ENCODE data around the gene HCLS1. TPM values are rescaled to one million over a fixed set of nuclear protein-coding genes. Genes with fewer than 3 reads are reported as not detected.

Gene HCLS1
- total and polyA plus RNA-seq, 5 donors from 2014 or later, result 345 to 564 (median 470) TPM

- peak overlapping the region in 2 of 3 donors; percentile 32 to 78 for H3K27ac Mint-ChIP-seq
These were observed 22.8 kb downstream of the HCLS1 start for GRCh38 chr3:121637922-121638321.

DNA sequence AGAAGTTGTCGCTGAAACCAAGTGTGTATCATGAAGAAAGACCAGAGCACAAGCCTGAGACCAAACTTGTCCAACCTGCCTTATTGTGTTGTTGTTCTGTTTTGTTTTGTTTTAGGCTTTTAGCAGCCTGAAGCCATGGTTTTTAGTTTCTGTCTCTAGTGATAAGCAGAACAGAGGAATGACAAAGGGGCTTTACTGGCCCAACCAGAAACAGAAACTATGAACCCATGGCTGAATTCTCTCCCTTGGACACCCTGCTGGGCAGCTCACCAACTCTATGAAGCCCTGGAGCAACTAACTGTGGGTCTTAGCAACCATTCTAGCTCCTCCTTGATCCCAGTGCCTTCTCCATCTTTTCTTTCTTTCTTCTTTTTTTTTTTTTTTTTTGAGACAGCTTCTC is 30.3 kb downstream of the HCLS1 start:
- H3K9me3 Mint-ChIP-seq, result no peaks in the 10 kb centered on the region
- Histone ChIP-seq H3K27ac (ENCODE audit: insufficient read depth, low read length, poor library complexity, severe bottlenecking) (no peak overlapping the region), H3K4me1 (ENCODE audit: control insufficient read depth, insufficient read depth, low read length, poor library complexity, severe bottlenecking) (no peaks in the 10 kb centered on the region), H3K9me3 (ENCODE audit: control insufficient read depth in 2 of 2, low read length in 2 of 2) (no peaks in the 10 kb centered on the region), H3K4me3 (ENCODE audit: low read depth, low read length) (no peak overlapping the region), H3K27me3 (ENCODE audit: control insufficient read depth, insufficient read depth, low read length) (no peaks in the 10 kb centered on the region), H3K36me3 (ENCODE audit: control insufficient read depth, insufficient read depth, low read length) (peaks cover 62% of the 10 kb centered on the region)
- DNase-seq (no peak), ATAC-seq (ENCODE audit: low read depth in 2 of 2) (no peak)
- H3K27ac Mint-ChIP-seq, result peak overlapping the region in 2 of 3 donors; percentile 38 to 83
- H3K4me1 Mint-ChIP-seq, result peaks cover 0 to 6% (median 4%) of the 10 kb centered on the region in 4 donors
- H3K4me3 Mint-ChIP-seq, result no peak overlapping the region
- H3K36me3 Mint-ChIP-seq, result peaks cover 54% of the 10 kb centered on the region
- no peaks in the 10 kb centered on the region for H3K27me3 Mint-ChIP-seq

More at GRCh38 chr3:121637922-121638321, 22.8 kb downstream of the HCLS1 start:
- Mint-ChIP-seq H3K9me3 (no peaks in the 10 kb centered on the region), H3K27me3 (no peaks in the 10 kb centered on the region), H3K4me3 (no peak overlapping the region), H3K36me3 (peaks cover 75% of the 10 kb centered on the region), H3K4me1 (peaks cover 18 to 25% (median 19%) of the 10 kb centered on the region in 4 donors)
- no peak for DNase-seq
- Histone ChIP-seq H3K4me3 (ENCODE audit: low read depth, low read length) (no peak overlapping the region), H3K27ac (ENCODE audit: insufficient read depth, low read length, poor library complexity, severe bottlenecking) (no peak overlapping the region), H3K4me1 (ENCODE audit: control insufficient read depth, insufficient read depth, low read length, poor library complexity, severe bottlenecking) (no peaks in the 10 kb centered on the region), H3K9me3 (ENCODE audit: control insufficient read depth in 2 of 2, low read length in 2 of 2) (no peaks in the 10 kb centered on the region), H3K36me3 (ENCODE audit: control insufficient read depth, insufficient read depth, low read length) (peaks cover 92% of the 10 kb centered on the region), H3K27me3 (ENCODE audit: control insufficient read depth, insufficient read depth, low read length) (no peaks in the 10 kb centered on the region)
- no peak for ATAC-seq (ENCODE audit: low read depth in 2 of 2)

DNA sequence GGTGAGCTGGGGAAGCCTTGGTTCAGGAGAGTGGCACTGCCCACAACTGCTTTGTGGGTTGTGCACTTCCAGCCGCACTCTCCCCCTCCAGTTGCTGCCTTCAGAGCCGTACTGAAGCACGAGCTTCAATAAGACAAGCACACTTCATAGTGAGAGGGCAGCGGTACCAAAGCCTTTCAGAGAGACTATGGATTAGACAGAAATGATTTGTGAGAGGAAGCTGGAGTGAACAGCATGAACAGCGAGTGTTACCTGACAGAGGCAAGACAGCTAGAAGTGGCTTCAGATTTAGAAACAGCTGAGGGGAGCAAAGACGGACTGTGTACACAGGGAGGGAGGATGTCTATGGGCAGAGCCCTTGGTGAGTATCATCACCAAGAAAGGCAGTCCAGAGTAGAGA is 31.1 kb downstream of the HCLS1 start:
- ATAC-seq (ENCODE audit: low read depth in 2 of 2), result no peak
- Histone ChIP-seq H3K27me3 (ENCODE audit: control insufficient read depth, insufficient read depth, low read length) (no peaks in the 10 kb centered on the region), H3K9me3 (ENCODE audit: control insufficient read depth in 2 of 2, low read length in 2 of 2) (no peaks in the 10 kb centered on the region), H3K27ac (ENCODE audit: insufficient read depth, low read length, poor library complexity, severe bottlenecking) (no peak overlapping the region), H3K4me1 (ENCODE audit: control insufficient read depth, insufficient read depth, low read length, poor library complexity, severe bottlenecking) (no peaks in the 10 kb centered on the region), H3K4me3 (ENCODE audit: low read depth, low read length) (no peak overlapping the region), H3K36me3 (ENCODE audit: control insufficient read depth, insufficient read depth, low read length) (peaks cover 55% of the 10 kb centered on the region)
- Mint-ChIP-seq H3K4me3 (no peak overlapping the region), H3K36me3 (peaks cover 47% of the 10 kb centered on the region), H3K9me3 (no peaks in the 10 kb centered on the region), H3K27me3 (no peaks in the 10 kb centered on the region), H3K4me1 (peaks cover 0 to 5% (median 2%) of the 10 kb centered on the region in 4 donors), H3K27ac (peak overlapping the region in 1 of 3 donors; percentile 74)
- DNase-seq, result no peak

- Histone ChIP-seq H3K9me3 (ENCODE audit: control insufficient read depth in 2 of 2, low read length in 2 of 2) (no peaks in the 10 kb centered on the region), H3K4me1 (ENCODE audit: control insufficient read depth, insufficient read depth, low read length, poor library complexity, severe bottlenecking) (no peaks in the 10 kb centered on the region), H3K27ac (ENCODE audit: insufficient read depth, low read length, poor library complexity, severe bottlenecking) (no peak overlapping the region), H3K36me3 (ENCODE audit: control insufficient read depth, insufficient read depth, low read length) (peaks cover 36% of the 10 kb centered on the region), H3K27me3 (ENCODE audit: control insufficient read depth, insufficient read depth, low read length) (no peaks in the 10 kb centered on the region), H3K4me3 (ENCODE audit: low read depth, low read length) (no peak overlapping the region)
- Mint-ChIP-seq H3K27me3 (no peaks in the 10 kb centered on the region), H3K4me3 (no peak overlapping the region), H3K4me1 (peaks cover 0 to 4% (median 0%) of the 10 kb centered on the region in 4 donors), H3K9me3 (no peaks in the 10 kb centered on the region), H3K27ac (peak overlapping the region in 2 of 3 donors; percentile 38 to 48), H3K36me3 (peaks cover 32% of the 10 kb centered on the region)
- DNase-seq (no peak), ATAC-seq (ENCODE audit: low read depth in 2 of 2) (no peak)
These were observed 33.1 kb downstream of the HCLS1 start for GRCh38 chr3:121627622-121628021.

GRCh38 chr3:121627211-121627610 is 33.5 kb downstream of the HCLS1 start:
- Mint-ChIP-seq H3K27ac (peak overlapping the region in 1 of 3 donors; percentile 48), H3K4me1 (peaks cover 0 to 4% (median 0%) of the 10 kb centered on the region in 4 donors), H3K9me3 (no peaks in the 10 kb centered on the region), H3K4me3 (no peak overlapping the region), H3K27me3 (no peaks in the 10 kb centered on the region), H3K36me3 (peaks cover 28% of the 10 kb centered on the region)
- ATAC-seq (ENCODE audit: low read depth in 2 of 2), result no peak
- H3K36me3 ChIP-seq (ENCODE audit: control insufficient read depth, insufficient read depth, low read length), result peaks cover 32% of the 10 kb centered on the region
- H3K4me3 ChIP-seq (ENCODE audit: low read depth, low read length), result no peak overlapping the region
- H3K27ac ChIP-seq (ENCODE audit: insufficient read depth, low read length, poor library complexity, severe bottlenecking), result no peak overlapping the region
- no peak for DNase-seq
- no peaks in the 10 kb centered on the region for H3K9me3 ChIP-seq (ENCODE audit: control insufficient read depth in 2 of 2, low read length in 2 of 2)
- H3K4me1 ChIP-seq (ENCODE audit: control insufficient read depth, insufficient read depth, low read length, poor library complexity, severe bottlenecking), result no peaks in the 10 kb centered on the region
- H3K27me3 ChIP-seq (ENCODE audit: control insufficient read depth, insufficient read depth, low read length), result no peaks in the 10 kb centered on the region

DNA sequence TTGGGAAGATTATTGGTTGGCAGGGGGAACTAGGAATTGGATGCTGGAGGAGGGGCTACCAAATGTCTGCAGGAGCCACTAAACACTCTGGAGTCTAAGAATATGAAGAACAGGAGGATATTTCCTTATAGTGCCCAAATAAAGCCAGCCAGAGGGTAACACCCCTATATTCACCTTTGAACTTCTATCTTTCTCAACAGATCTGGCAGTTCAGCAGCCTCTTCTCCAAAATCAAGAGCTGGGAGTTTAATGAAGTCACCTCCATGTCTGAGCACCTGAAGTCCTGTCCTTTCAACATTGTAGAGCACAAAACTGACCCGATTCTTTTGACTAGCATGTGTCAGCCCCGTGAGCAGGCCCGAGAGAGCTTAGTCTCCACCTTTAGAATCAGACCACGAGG is 34.2 kb downstream of the HCLS1 start:
- H3K4me3 ChIP-seq (ENCODE audit: low read depth, low read length), result no peak overlapping the region
- no peaks in the 10 kb centered on the region for H3K9me3 ChIP-seq (ENCODE audit: control insufficient read depth in 2 of 2, low read length in 2 of 2)
- no peaks in the 10 kb centered on the region for H3K27me3 ChIP-seq (ENCODE audit: control insufficient read depth, insufficient read depth, low read length)
- Mint-ChIP-seq H3K4me1 (peaks cover 0 to 3% (median 0%) of the 10 kb centered on the region in 4 donors), H3K27ac (peak overlapping the region in 1 of 3 donors; percentile 44), H3K9me3 (no peaks in the 10 kb centered on the region), H3K36me3 (peaks cover 21% of the 10 kb centered on the region), H3K4me3 (no peak overlapping the region), H3K27me3 (peaks cover 6% of the 10 kb centered on the region)
- ATAC-seq (ENCODE audit: low read depth in 2 of 2), result no peak
- H3K36me3 ChIP-seq (ENCODE audit: control insufficient read depth, insufficient read depth, low read length), result peaks cover 25% of the 10 kb centered on the region
- H3K4me1 ChIP-seq (ENCODE audit: control insufficient read depth, insufficient read depth, low read length, poor library complexity, severe bottlenecking), result no peaks in the 10 kb centered on the region
- DNase-seq, result no peak
- H3K27ac ChIP-seq (ENCODE audit: insufficient read depth, low read length, poor library complexity, severe bottlenecking), result no peak overlapping the region

- no peaks in the 10 kb centered on the region for H3K27me3 ChIP-seq (ENCODE audit: control insufficient read depth, insufficient read depth, low read length)
- no peaks in the 10 kb centered on the region for H3K4me1 ChIP-seq (ENCODE audit: control insufficient read depth, insufficient read depth, low read length, poor library complexity, severe bottlenecking)
- no peaks in the 10 kb centered on the region for H3K9me3 Mint-ChIP-seq
- H3K27ac ChIP-seq (ENCODE audit: insufficient read depth, low read length, poor library complexity, severe bottlenecking), result no peak overlapping the region
- H3K9me3 ChIP-seq (ENCODE audit: control insufficient read depth in 2 of 2, low read length in 2 of 2), result no peaks in the 10 kb centered on the region
- peaks cover 7% of the 10 kb centered on the region for H3K36me3 ChIP-seq (ENCODE audit: control insufficient read depth, insufficient read depth, low read length)
- peaks cover 0 to 3% (median 0%) of the 10 kb centered on the region in 4 donors for H3K4me1 Mint-ChIP-seq
- ATAC-seq (ENCODE audit: low read depth in 2 of 2), result no peak
- H3K27me3 Mint-ChIP-seq, result peaks cover 6% of the 10 kb centered on the region
- H3K36me3 Mint-ChIP-seq, result peaks cover 9% of the 10 kb centered on the region
- H3K27ac Mint-ChIP-seq, result no peak overlapping the region
- no peak for DNase-seq
- no peak overlapping the region for H3K4me3 ChIP-seq (ENCODE audit: low read depth, low read length)
- no peak overlapping the region for H3K4me3 Mint-ChIP-seq
These were observed 36.4 kb downstream of the HCLS1 start for GRCh38 chr3:121624147-121624899.

DNA sequence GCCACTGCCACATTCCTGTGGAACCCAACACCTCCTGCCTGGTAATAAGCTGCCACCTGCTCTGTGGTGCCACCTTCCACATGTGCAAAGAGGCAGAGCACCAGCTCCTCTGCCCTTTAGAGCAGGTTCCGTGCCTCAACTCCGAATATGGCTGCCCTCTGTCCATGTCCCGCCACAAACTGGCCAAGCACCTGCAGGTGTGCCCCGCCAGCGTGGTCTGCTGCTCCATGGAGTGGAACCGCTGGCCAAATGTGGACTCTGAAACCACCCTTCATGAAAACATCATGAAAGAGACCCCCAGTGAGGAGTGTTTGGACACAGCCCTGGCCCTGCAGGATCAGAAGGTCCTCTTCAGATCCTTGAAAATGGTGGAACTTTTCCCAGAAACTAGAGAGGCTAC is 39.2 kb downstream of the HCLS1 start:
- Histone ChIP-seq H3K4me1 (ENCODE audit: control insufficient read depth, insufficient read depth, low read length, poor library complexity, severe bottlenecking) (no peaks in the 10 kb centered on the region), H3K9me3 (ENCODE audit: control insufficient read depth in 2 of 2, low read length in 2 of 2) (no peaks in the 10 kb centered on the region), H3K27me3 (ENCODE audit: control insufficient read depth, insufficient read depth, low read length) (no peaks in the 10 kb centered on the region), H3K4me3 (ENCODE audit: low read depth, low read length) (no peak overlapping the region), H3K27ac (ENCODE audit: insufficient read depth, low read length, poor library complexity, severe bottlenecking) (no peak overlapping the region), H3K36me3 (ENCODE audit: control insufficient read depth, insufficient read depth, low read length) (no peaks in the 10 kb centered on the region)
- H3K4me3 Mint-ChIP-seq, result no peak overlapping the region
- H3K27ac Mint-ChIP-seq, result peak overlapping the region in 1 of 3 donors; percentile 83
- H3K27me3 Mint-ChIP-seq, result peaks cover 14% of the 10 kb centered on the region
- H3K4me1 Mint-ChIP-seq, result peaks cover 0 to 3% (median 0%) of the 10 kb centered on the region in 4 donors
- DNase-seq (no peak), ATAC-seq (ENCODE audit: low read depth in 2 of 2) (no peak)
- H3K36me3 Mint-ChIP-seq, result no peaks in the 10 kb centered on the region
- H3K9me3 Mint-ChIP-seq, result no peaks in the 10 kb centered on the region

Measured in CD4-positive, CD25-positive, alpha-beta regulatory T cell (primary cell).